Astrocyte of the cerebellum (primary cell): ENCODE measurements around the gene DOCK2.

ENCODE experiments used
- DNase-seq: peaks from one replicate; pipeline ENCODE4 v3.0.0-alpha.2; 2011; ENCODE audit warnings: low read depth
- H3K4me3 ChIP-seq: 2 replicates; pipeline ENCODE4 v1.5.1; 2011; ENCODE audit warnings: mild to moderate bottlenecking, low read depth, low read length, moderate library complexity
- CTCF ChIP-seq: IDR thresholded peaks from 2 replicates; pipeline ENCODE4 v1.5.1; 2012; ENCODE audit warnings: low read length, low read depth, moderate library complexity, mild to moderate bottlenecking; ENCODE audit errors: missing control alignments
- in situ Hi-C: cut with HindIII; loops from 2 replicates; pipeline ENCODE4 v1.10.0; 2017; ENCODE audit warnings: low sequenced_read_pairs

DOCK2 gene

GRCh38 chr5:169922474-169922873 lies 285.4 kb downstream of the DOCK2 start:
- no peak for DNase-seq
- no peak overlapping the region for H3K4me3 ChIP-seq
- in situ Hi-C loops: no loop called here
- no peak for TF ChIP-seq CTCF

- no peak for DNase-seq
- no peak overlapping the region for H3K4me3 ChIP-seq
- in situ Hi-C loops: no loop called here
- no peak for TF ChIP-seq CTCF
These were observed 286.9 kb downstream of the DOCK2 start for GRCh38 chr5:169923988-169924387.

GRCh38 chr5:169933127-169933526 lies 296.1 kb downstream of the DOCK2 start:
- H3K4me3 ChIP-seq: no peak overlapping the region
- in situ Hi-C loops: no loop called here
- DNase-seq: no peak
- TF ChIP-seq CTCF: no peak

- H3K4me3 ChIP-seq: no peak overlapping the region
- no peak for DNase-seq
- no peak for TF ChIP-seq CTCF
- in situ Hi-C loops: no loop called here
These were observed 296.5 kb downstream of the DOCK2 start for GRCh38 chr5:169933616-169934015.

- DNase-seq: no peak
- no peak for TF ChIP-seq CTCF
- in situ Hi-C loops: no loop called here
- H3K4me3 ChIP-seq: no peak overlapping the region
These were observed 297.9 kb downstream of the DOCK2 start for GRCh38 chr5:169934990-169935389.

- TF ChIP-seq CTCF: no peak
- DNase-seq: no peak
- in situ Hi-C loops: no loop called here
- H3K4me3 ChIP-seq: no peak overlapping the region
These were observed 298.7 kb downstream of the DOCK2 start for GRCh38 chr5:169935762-169936161.

GRCh38 chr5:169938439-169938838 lies 301.4 kb downstream of the DOCK2 start:
- no peak for DNase-seq
- no peak for TF ChIP-seq CTCF
- no peak overlapping the region for H3K4me3 ChIP-seq
- in situ Hi-C loops: no loop called here
